Panc1 (cell line): Measurements from ENCODE around the gene ESYT2. TPM values are rescaled to one million over a fixed set of nuclear protein-coding genes. Genes with fewer than 3 reads are reported as not detected.

ENCODE experiments used
- ATAC-seq: fragments of 200-7000 bp; cut with Tn5 transposase; 2 replicates; pipeline ENCODE4 v1.9.1; 2020; ENCODE audit warnings: mild to moderate bottlenecking, moderate library complexity
- BruUV-seq: library from RNA; stranded (reverse); fragments of 400-500 nt; replicated peaks from 2 replicates; lab custom pipeline; 2021; lab: Mats Ljungman, UMichigan
- CTCF ChIA-PET: fragments of 300-600 bp; sonication (Branson Sonifier 250); formaldehyde crosslinking; loops from one replicate; lab custom pipeline; 2022; ENCODE audit warnings: antibody characterized with exemption; lab: Charles Lee
- POLR2A ChIA-PET: fragments of 300-600 bp; sonication (Branson Sonifier 250); formaldehyde crosslinking; loops from one replicate; lab custom pipeline; 2022; ENCODE audit warnings: antibody characterized with exemption; lab: Charles Lee
- DNase-seq: peaks from one replicate; pipeline ENCODE4 v3.0.0-alpha.2; 2010; ENCODE audit warnings: low read depth, low spot score
- H3K27ac ChIP-seq: 2 replicates; pipeline ENCODE4 v1.5.1; 2011; ENCODE audit warnings: mild to moderate bottlenecking, low read length, inconsistent platforms
- H3K27me3 ChIP-seq: fragments of 200-500 bp; sonication (Bioruptor generic); 2 replicates; pipeline ENCODE4 v1.6.0; 2014; ENCODE audit warnings: low read length, inconsistent platforms; ENCODE audit not compliant: control insufficient read depth, insufficient read depth
- H3K36me3 ChIP-seq: fragments of 200-500 bp; sonication (Bioruptor generic); 2 replicates; pipeline ENCODE4 v1.5.1; 2014; ENCODE audit warnings: inconsistent platforms, mild to moderate bottlenecking, low read length, moderate library complexity; ENCODE audit not compliant: control insufficient read depth, insufficient read depth
- H3K4me1 ChIP-seq: 2 replicates; pipeline ENCODE4 v1.5.1; 2011; ENCODE audit warnings: inconsistent platforms, mild to moderate bottlenecking, low read length, moderate library complexity; ENCODE audit not compliant: control insufficient read depth, insufficient read depth
- H3K4me3 ChIP-seq, 2 experiments: 2 replicates each; pipeline ENCODE4 v1.5.1; 2011 to 2012; ENCODE audit warnings: low read depth in 2 of 2, low read length in 2 of 2, mild to moderate bottlenecking in 2 of 2, inconsistent platforms in 1 of 2, moderate library complexity in 1 of 2
- H3K9me3 ChIP-seq: fragments of 200-500 bp; sonication (Bioruptor generic); 2 replicates; pipeline ENCODE4 v1.5.1; 2014; ENCODE audit warnings: low read depth, mild to moderate bottlenecking, inconsistent platforms, low read length, moderate library complexity; ENCODE audit not compliant: control insufficient read depth, insufficient read depth
- POLR2AphosphoS5 ChIP-seq: IDR thresholded peaks from 2 replicates; pipeline ENCODE4 v1.6.1; 2012; ENCODE audit warnings: mild to moderate bottlenecking, low read depth, low read length, moderate library complexity
- SIN3A ChIP-seq: IDR thresholded peaks from 2 replicates; pipeline ENCODE4 v1.6.1; 2012; ENCODE audit warnings: low read depth, mild to moderate bottlenecking, low read length, moderate library complexity, borderline replicate concordance; ENCODE audit not compliant: insufficient read depth
- TCF7L2 ChIP-seq: IDR thresholded peaks from 2 replicates; pipeline ENCODE4 v1.6.1; 2011; ENCODE audit warnings: mild to moderate bottlenecking, low read depth, low read length, inconsistent platforms
- in situ Hi-C: cut with HindIII; loops from 2 replicates; pipeline ENCODE4 v1.10.0; 2016; ENCODE audit warnings: low sequenced_read_pairs, low pct_unique_long_range_greater_than_20kb
- intact Hi-C: fragments of 100-400 bp; cut with micrococcal nuclease; formaldehyde crosslinking; loops from one replicate; pipeline ENCODE4 v1.10.0; 2022; ENCODE audit not compliant: unreplicated experiment
- total RNA-seq: library from RNA; stranded (reverse); gene quantifications from one replicate; pipeline ENCODE4 v1.2.1, GENCODE V29; 2021; ENCODE audit not compliant: unreplicated experiment
- TF ChIP-seq, protein P1 (sequence below), 2 experiments: IDR thresholded peaks; 2 replicates each; pipeline ENCODE4 v1.6.1; 2011 to 2012; ENCODE audit warnings: low read depth in 2 of 2, control low read depth in 1 of 2, low read length in 1 of 2, mild to moderate bottlenecking in 1 of 2, moderate library complexity in 1 of 2; ENCODE audit not compliant: insufficient read depth in 1 of 2
- TF ChIP-seq, protein P2 (sequence below): fragments of 450-650 bp; IDR thresholded peaks from 2 replicates; pipeline ENCODE4 v1.5.1; 2017; ENCODE audit warnings: mild to moderate bottlenecking

Gene ESYT2
- total RNA-seq, 1 experiment from 2014 or later, result 92.7 TPM

DNA sequence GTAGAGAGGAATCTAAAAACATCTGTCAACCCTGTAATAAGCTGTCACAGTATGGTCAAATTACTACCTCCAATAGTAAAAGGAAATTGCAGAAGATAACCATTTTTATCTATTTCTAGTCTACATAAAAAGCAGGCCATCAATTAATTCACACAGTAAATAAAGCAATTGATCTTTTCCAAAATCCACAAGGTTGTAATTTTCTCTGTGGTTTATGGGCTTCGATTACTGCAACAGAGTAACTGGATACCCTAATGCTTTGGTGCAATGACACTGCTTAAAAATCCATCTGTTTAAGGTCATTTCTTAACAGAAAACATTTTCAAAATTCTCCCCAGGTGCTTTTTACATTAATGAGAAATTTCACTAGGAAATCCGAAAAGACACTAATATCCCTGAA, 23.9 kb downstream of the ESYT2 start:
- in situ Hi-C loops, result no loop called here
- Histone ChIP-seq H3K27me3 (no peaks in the 10 kb centered on the region), H3K4me3 (no peak overlapping the region), H3K36me3 (no peaks in the 10 kb centered on the region), H3K27ac (no peak overlapping the region), H3K4me1 (peaks cover 7% of the 10 kb centered on the region; the same call in 1 of the 2 replicates), H3K9me3 (no peaks in the 10 kb centered on the region)
- TF ChIP-seq, protein P1, sequence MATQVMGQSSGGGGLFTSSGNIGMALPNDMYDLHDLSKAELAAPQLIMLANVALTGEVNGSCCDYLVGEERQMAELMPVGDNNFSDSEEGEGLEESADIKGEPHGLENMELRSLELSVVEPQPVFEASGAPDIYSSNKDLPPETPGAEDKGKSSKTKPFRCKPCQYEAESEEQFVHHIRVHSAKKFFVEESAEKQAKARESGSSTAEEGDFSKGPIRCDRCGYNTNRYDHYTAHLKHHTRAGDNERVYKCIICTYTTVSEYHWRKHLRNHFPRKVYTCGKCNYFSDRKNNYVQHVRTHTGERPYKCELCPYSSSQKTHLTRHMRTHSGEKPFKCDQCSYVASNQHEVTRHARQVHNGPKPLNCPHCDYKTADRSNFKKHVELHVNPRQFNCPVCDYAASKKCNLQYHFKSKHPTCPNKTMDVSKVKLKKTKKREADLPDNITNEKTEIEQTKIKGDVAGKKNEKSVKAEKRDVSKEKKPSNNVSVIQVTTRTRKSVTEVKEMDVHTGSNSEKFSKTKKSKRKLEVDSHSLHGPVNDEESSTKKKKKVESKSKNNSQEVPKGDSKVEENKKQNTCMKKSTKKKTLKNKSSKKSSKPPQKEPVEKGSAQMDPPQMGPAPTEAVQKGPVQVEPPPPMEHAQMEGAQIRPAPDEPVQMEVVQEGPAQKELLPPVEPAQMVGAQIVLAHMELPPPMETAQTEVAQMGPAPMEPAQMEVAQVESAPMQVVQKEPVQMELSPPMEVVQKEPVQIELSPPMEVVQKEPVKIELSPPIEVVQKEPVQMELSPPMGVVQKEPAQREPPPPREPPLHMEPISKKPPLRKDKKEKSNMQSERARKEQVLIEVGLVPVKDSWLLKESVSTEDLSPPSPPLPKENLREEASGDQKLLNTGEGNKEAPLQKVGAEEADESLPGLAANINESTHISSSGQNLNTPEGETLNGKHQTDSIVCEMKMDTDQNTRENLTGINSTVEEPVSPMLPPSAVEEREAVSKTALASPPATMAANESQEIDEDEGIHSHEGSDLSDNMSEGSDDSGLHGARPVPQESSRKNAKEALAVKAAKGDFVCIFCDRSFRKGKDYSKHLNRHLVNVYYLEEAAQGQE (IDR thresholded peaks at IDR 0.05; ENCODE audit: insufficient read depth in 1 of 2, low read depth in 2 of 2, low read length in 1 of 2), result no peak
- TF ChIP-seq SIN3A (no peak), POLR2AphosphoS5 (no peak), TCF7L2 (no peak)
- TF ChIP-seq, protein P2, sequence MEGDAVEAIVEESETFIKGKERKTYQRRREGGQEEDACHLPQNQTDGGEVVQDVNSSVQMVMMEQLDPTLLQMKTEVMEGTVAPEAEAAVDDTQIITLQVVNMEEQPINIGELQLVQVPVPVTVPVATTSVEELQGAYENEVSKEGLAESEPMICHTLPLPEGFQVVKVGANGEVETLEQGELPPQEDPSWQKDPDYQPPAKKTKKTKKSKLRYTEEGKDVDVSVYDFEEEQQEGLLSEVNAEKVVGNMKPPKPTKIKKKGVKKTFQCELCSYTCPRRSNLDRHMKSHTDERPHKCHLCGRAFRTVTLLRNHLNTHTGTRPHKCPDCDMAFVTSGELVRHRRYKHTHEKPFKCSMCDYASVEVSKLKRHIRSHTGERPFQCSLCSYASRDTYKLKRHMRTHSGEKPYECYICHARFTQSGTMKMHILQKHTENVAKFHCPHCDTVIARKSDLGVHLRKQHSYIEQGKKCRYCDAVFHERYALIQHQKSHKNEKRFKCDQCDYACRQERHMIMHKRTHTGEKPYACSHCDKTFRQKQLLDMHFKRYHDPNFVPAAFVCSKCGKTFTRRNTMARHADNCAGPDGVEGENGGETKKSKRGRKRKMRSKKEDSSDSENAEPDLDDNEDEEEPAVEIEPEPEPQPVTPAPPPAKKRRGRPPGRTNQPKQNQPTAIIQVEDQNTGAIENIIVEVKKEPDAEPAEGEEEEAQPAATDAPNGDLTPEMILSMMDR, result no peak
- POLR2A ChIA-PET, result no interaction called here
- CTCF ChIA-PET, result no interaction called here
- no TSS peak for BruUV-seq
- intact Hi-C loops, result no loop called here
- DNase-seq (no peak), ATAC-seq (no peak)

DNA sequence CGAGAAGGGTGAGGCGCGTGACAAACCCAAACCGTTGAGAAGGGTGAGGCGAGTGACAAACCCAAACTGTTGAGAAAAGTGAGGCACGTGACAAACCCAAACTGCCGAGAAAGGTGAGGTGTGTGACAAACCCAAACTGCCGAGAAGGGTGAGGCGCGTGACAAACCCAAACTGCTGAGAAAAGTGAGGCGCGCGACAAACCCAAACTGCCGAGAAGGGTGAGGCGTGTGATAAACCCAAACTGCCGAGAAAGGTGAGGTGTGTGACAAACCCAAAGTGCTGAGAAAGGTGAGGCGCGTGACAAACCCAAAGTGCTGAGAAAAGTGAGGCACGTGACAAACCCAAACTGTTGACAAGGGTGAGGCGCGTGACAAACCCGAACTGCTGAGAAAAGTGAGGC, 25.0 kb downstream of the ESYT2 start:
- DNase-seq (no peak), ATAC-seq (no peak)
- no TSS peak for BruUV-seq
- intact Hi-C loops, result no loop called here
- Histone ChIP-seq H3K9me3 (no peaks in the 10 kb centered on the region), H3K4me1 (peaks cover 7% of the 10 kb centered on the region; the same call in 1 of the 2 replicates), H3K4me3 (no peak overlapping the region), H3K27me3 (no peaks in the 10 kb centered on the region), H3K27ac (no peak overlapping the region), H3K36me3 (no peaks in the 10 kb centered on the region)
- ChIA-PET CTCF (no interaction called here), POLR2A (no interaction called here)
- in situ Hi-C loops, result no loop called here
- TF ChIP-seq, protein P2, result no peak
- TF ChIP-seq TCF7L2, result no peak
- no peak for TF ChIP-seq POLR2AphosphoS5
- TF ChIP-seq, protein P1 (IDR thresholded peaks at IDR 0.05; ENCODE audit: insufficient read depth in 1 of 2, low read depth in 2 of 2, low read length in 1 of 2), result no peak
- TF ChIP-seq SIN3A, result no peak
